ENCODE measurements around the gene DLX4. TPM values are rescaled to one million over a fixed set of nuclear protein-coding genes. Genes with fewer than 3 reads are reported as not detected.

The DLX4 gene
- total RNA-seq, 1 experiment from 2014 or later, result 11.2 TPM

GRCh38 chr17:49949634-49950033 is 19.4 kb upstream of the DLX4 start:
- no TSS peak for BruUV-seq (replicated peaks)
- ATAC-seq, result no peak
- Histone ChIP-seq H3K27me3 (ENCODE audit: control insufficient read depth, insufficient read depth, low read length) (no peaks in the 10 kb centered on the region; the same call in 1 of the 2 replicates), H3K4me1 (ENCODE audit: control insufficient read depth, insufficient read depth, low read length) (peaks cover 4% of the 10 kb centered on the region; the same call in 1 of the 2 replicates), H3K9me3 (ENCODE audit: control insufficient read depth, insufficient read depth, low read depth, low read length) (no peaks in the 10 kb centered on the region), H3K27ac (ENCODE audit: low read length) (no peak overlapping the region), H3K36me3 (ENCODE audit: control insufficient read depth, insufficient read depth, low read length) (no peaks in the 10 kb centered on the region), H3K4me3 (ENCODE audit: low read depth in 2 of 2, low read length in 2 of 2) (no peak overlapping the region)
- DNase-seq (ENCODE audit: low read depth, low spot score), result no peak
- in situ Hi-C loops (cut with HindIII; ENCODE audit: low pct_unique_long_range_greater_than_20kb, low sequenced_read_pairs), result no loop called here
- TF ChIP-seq SIN3A (IDR thresholded peaks at IDR 0.05; ENCODE audit: borderline replicate concordance, insufficient read depth, low read depth, low read length) (no peak), TCF7L2 (IDR thresholded peaks at IDR 0.05; ENCODE audit: low read depth, low read length) (no peak), POLR2AphosphoS5 (IDR thresholded peaks at IDR 0.05; ENCODE audit: low read depth, low read length) (no peak), CTCF (IDR thresholded peaks at IDR 0.05) (no peak), REST (IDR thresholded peaks at IDR 0.05; ENCODE audit: insufficient read depth in 1 of 2, low read depth in 2 of 2, low read length in 1 of 2) (no peak)
- intact Hi-C loops (cut with micrococcal nuclease; ENCODE audit: unreplicated experiment), result no loop called here
- ChIA-PET POLR2A (interaction anchor here (0.6 kb wide), 1 partner anchor 128 kb away, joined by 7 read pairs; no protein-coding TSS in a partner anchor), CTCF (interaction anchor here (0.6 kb wide), 2 partner anchors 16 to 39 kb away, joined by 4 to 5 read pairs; no protein-coding TSS in a partner anchor)

- in situ Hi-C loops (cut with HindIII; ENCODE audit: low pct_unique_long_range_greater_than_20kb, low sequenced_read_pairs) (no loop called here), intact Hi-C loops (cut with micrococcal nuclease; ENCODE audit: unreplicated experiment) (loop anchor here (2.0 kb wide), 1 partner anchor 45 kb away; no protein-coding TSS in a partner anchor)
- no peak for DNase-seq (ENCODE audit: low read depth, low spot score)
- Histone ChIP-seq H3K4me1 (ENCODE audit: control insufficient read depth, insufficient read depth, low read length) (peaks cover 4% of the 10 kb centered on the region; the same call in 1 of the 2 replicates), H3K4me3 (ENCODE audit: low read depth in 2 of 2, low read length in 2 of 2) (no peak overlapping the region), H3K36me3 (ENCODE audit: control insufficient read depth, insufficient read depth, low read length) (no peaks in the 10 kb centered on the region), H3K9me3 (ENCODE audit: control insufficient read depth, insufficient read depth, low read depth, low read length) (no peaks in the 10 kb centered on the region), H3K27me3 (ENCODE audit: control insufficient read depth, insufficient read depth, low read length) (no peaks in the 10 kb centered on the region; the same call in 1 of the 2 replicates), H3K27ac (ENCODE audit: low read length) (no peak overlapping the region)
- BruUV-seq (replicated peaks), result no TSS peak
- CTCF ChIA-PET, result interaction anchor here (0.6 to 2.9 kb wide), 5 partner anchors 10 to 45 kb away, joined by 3 to 32 read pairs (median 6); partner anchors contain the start of gene DLX3
- no peak for ATAC-seq
- no peak for TF ChIP-seq REST (IDR thresholded peaks at IDR 0.05; ENCODE audit: insufficient read depth in 1 of 2, low read depth in 2 of 2, low read length in 1 of 2)
- TF ChIP-seq SIN3A (IDR thresholded peaks at IDR 0.05; ENCODE audit: borderline replicate concordance, insufficient read depth, low read depth, low read length), result no peak
- no peak for TF ChIP-seq CTCF (IDR thresholded peaks at IDR 0.05)
- no peak for TF ChIP-seq POLR2AphosphoS5 (IDR thresholded peaks at IDR 0.05; ENCODE audit: low read depth, low read length)
- TF ChIP-seq TCF7L2 (IDR thresholded peaks at IDR 0.05; ENCODE audit: low read depth, low read length), result no peak
- POLR2A ChIA-PET, result interaction anchor here (0.6 kb wide), 1 partner anchor 14 kb away, joined by 4 read pairs; no protein-coding TSS in a partner anchor
Observed at GRCh38 chr17:49951362-49952082, 17.5 kb upstream of the DLX4 start.

Measured in Panc1 (cell line).